Body of pancreas (tissue), 4 donors: Measurements from ENCODE around the gene UPP1. TPM values are rescaled to one million over a fixed set of nuclear protein-coding genes. Genes with fewer than 3 reads are reported as not detected.

Source experiments
- ATAC-seq: fragments of 150-250 bp; one replicate; pipeline ENCODE4 v1.9.1; 2016
- DNase-seq, 4 donors: peaks; one replicate each; pipeline ENCODE4 v3.0.0-alpha.2; 2019
- H3K27ac ChIP-seq, 4 donors: fragments of 200-600 bp; sonication (generic); 1 replicate in 3 of 4; 2 replicates in 1 of 4; pipeline versions ENCODE4 v1.5.1 to v1.6.1; 2016 to 2019; ENCODE audit warnings: mild to moderate bottlenecking in 1 of 4, mixed read lengths in 1 of 4, moderate library complexity in 1 of 4
- H3K27me3 ChIP-seq, 2 donors: fragments of 200-600 bp; sonication (generic); one replicate each; pipeline ENCODE4 v1.6.0; 2016; ENCODE audit warnings: mild to moderate bottlenecking in 1 of 2
- H3K36me3 ChIP-seq, 2 donors: fragments of 200-600 bp; sonication (generic); replicated peaks in 1 of 2; 2 replicates each; pipeline ENCODE4 v1.5.1; 2016; ENCODE audit warnings: low read depth in 2 of 2; ENCODE audit not compliant: insufficient read depth in 1 of 2
- H3K4me1 ChIP-seq: fragments of 200-600 bp; sonication (generic); one replicate; pipeline ENCODE4 v1.6.0; 2016
- H3K4me3 ChIP-seq, 2 donors: fragments of 200-600 bp; sonication (generic); 1 replicate in 1 of 2; 2 replicates in 1 of 2; pipeline ENCODE4 v1.5.1; 2016 to 2019
- H3K9me3 ChIP-seq, 3 donors: fragments of 200-600 bp; sonication (generic); 1 replicate in 2 of 3; 2 replicates in 1 of 3; pipeline ENCODE4 v1.5.1; 2016
- CTCF ChIP-seq, 7 experiments: fragments of 450-650 bp in 4 of 7; fragments of 200-600 bp in 3 of 7; sonication (generic) in 3 of 7; IDR thresholded peaks; one replicate each; pipeline ENCODE4 v1.5.1; 2016 to 2019; ENCODE audit warnings: antibody characterized with exemption in 7 of 7
- POLR2A ChIP-seq, 3 donors: fragments of 450-650 bp; IDR thresholded peaks; one replicate each; pipeline ENCODE4 v1.6.1; 2016; ENCODE audit warnings: antibody characterized with exemption in 3 of 3, mild to moderate bottlenecking in 2 of 3
- WGBS, 2 donors: methylation state at CpG; one replicate each; pipeline ENCODE4 v1.1.5; 2017; 5-methylcytosine and 5-hydroxymethylcytosine counted together
- intact Hi-C: fragments of 100-400 bp; cut with DNase I; formaldehyde crosslinking; loops from one replicate; pipeline ENCODE4 v1.15.1; 2023
- total RNA-seq, 2 donors: library from RNA; depleted of rRNA; stranded (reverse); fragments of >200 nt; gene quantifications; one replicate each; pipeline ENCODE4 v1.1.0, GENCODE V29; 2016

Gene UPP1
- total RNA-seq, 2 donors from 2014 or later = 7.3 to 9.9 TPM

- peaks cover 20% of the 10 kb centered on the region for H3K4me1 ChIP-seq
- WGBS, 2 donors = 82 to 96% methylated on average over 7 of the region's 7 CpGs
- no peak for ATAC-seq
Measured at GRCh38 chr7:48087349-48087748, 1.7 kb upstream of the UPP1 start.

GRCh38 chr7:48088559-48089045 lies 463 bp upstream of the UPP1 start:
- Histone ChIP-seq H3K4me1 (peaks cover 20% of the 10 kb centered on the region), H3K27ac (peak overlapping the region; percentile 97 to 99 (median 98)), H3K9me3 (no peaks in the 10 kb centered on the region), H3K4me3 (peak overlapping the region in 1 of 2 donors; percentile 5), H3K27me3 (no peaks in the 10 kb centered on the region), H3K36me3 (no peaks in the 10 kb centered on the region)
- intact Hi-C loops = no loop called here
- TF ChIP-seq CTCF (IDR thresholded peaks at IDR 0.05) = no peak
- TF ChIP-seq POLR2A (IDR thresholded peaks at IDR 0.05) = peak in 1 of 3 donors; percentile 76
- DNase-seq (peak; percentile 93 to 97 (median 96)), ATAC-seq (peak; percentile 88)
- 0% methylated on average over 4 to 24 of the region's 25 CpGs for WGBS, 2 donors

More at GRCh38 chr7:48087349-48087748, 1.7 kb upstream of the UPP1 start:
- no peaks in the 10 kb centered on the region for H3K9me3 ChIP-seq
- peak overlapping the region in 3 of 4 donors; percentile 97 to 99 (median 98) for H3K27ac ChIP-seq
- no peaks in the 10 kb centered on the region for H3K27me3 ChIP-seq
- no peaks in the 10 kb centered on the region for H3K36me3 ChIP-seq
- intact Hi-C loops = no loop called here
- H3K4me3 ChIP-seq = no peak overlapping the region
- no peak for TF ChIP-seq POLR2A (IDR thresholded peaks at IDR 0.05)
- no peak for TF ChIP-seq CTCF (IDR thresholded peaks at IDR 0.05)
- peak in 1 of 4 donors; percentile 34 for DNase-seq

- peak; percentile 34 to 52 (median 50) for DNase-seq
- Histone ChIP-seq H3K27me3 (no peaks in the 10 kb centered on the region), H3K27ac (peak overlapping the region; percentile 97 to 99 (median 98)), H3K4me1 (peaks cover 20% of the 10 kb centered on the region), H3K4me3 (peak overlapping the region in 1 of 2 donors; percentile 79), H3K36me3 (no peaks in the 10 kb centered on the region), H3K9me3 (no peaks in the 10 kb centered on the region)
- intact Hi-C loops = loop anchor here (5.0 kb wide), 1 partner anchor 113 kb away; the partner anchor contains the start of gene HUS1
- 41 to 43% methylated on average over 28 of the region's 28 CpGs for WGBS, 2 donors
- ATAC-seq = no peak
- peak in 1 of 3 donors; percentile 20 for TF ChIP-seq POLR2A (IDR thresholded peaks at IDR 0.05)
- TF ChIP-seq CTCF (IDR thresholded peaks at IDR 0.05) = no peak
Measured at GRCh38 chr7:48090095-48090805, 1.2 kb downstream of the UPP1 start.

GRCh38 chr7:48091506-48092433 lies 2.7 kb downstream of the UPP1 start:
- Histone ChIP-seq H3K36me3 (no peaks in the 10 kb centered on the region), H3K27me3 (no peaks in the 10 kb centered on the region), H3K4me3 (no peak overlapping the region), H3K9me3 (no peaks in the 10 kb centered on the region), H3K27ac (no peak overlapping the region), H3K4me1 (peaks cover 20% of the 10 kb centered on the region)
- ATAC-seq (no peak), DNase-seq (no peak)
- intact Hi-C loops = loop anchor here (5.0 kb wide), 1 partner anchor 114 kb away; the partner anchor contains the start of gene HUS1
- TF ChIP-seq CTCF (IDR thresholded peaks at IDR 0.05) (no peak), POLR2A (IDR thresholded peaks at IDR 0.05) (no peak)
- WGBS, 2 donors = 82 to 83% methylated on average over 8 to 10 of the region's 10 CpGs
